Neural cell (in vitro differentiated cells): Measurements from ENCODE around the gene YY1AP1. TPM values are rescaled to one million over a fixed set of nuclear protein-coding genes. Genes with fewer than 3 reads are reported as not detected.
"Not testable (repeated sequence)": the region's sequence is repeated elsewhere in the genome, so short reads cannot be mapped to it uniquely, and the experiment has no call there.

Experiments
- H2AFZ ChIP-seq: fragments of 200-600, 300-800 bp; sonication (generic), shearing (Covaris generic); 2 replicates; pipeline ENCODE4 v1.6.0; 2014; ENCODE audit warnings: low read depth, mild to moderate bottlenecking, antibody characterized with exemption, low read length, moderate library complexity
- H3F3A ChIP-seq: fragments of 200-600 bp; shearing (Covaris generic); 2 replicates; pipeline ENCODE4 v1.6.1; 2016; ENCODE audit warnings: mild to moderate bottlenecking, moderate library complexity, mixed read lengths, antibody characterized with exemption, low read length; ENCODE audit not compliant: insufficient read depth, poor library complexity, severe bottlenecking
- H3K27ac ChIP-seq: fragments of 200-600, 300-800 bp; sonication (generic), shearing (Covaris generic); 2 replicates; pipeline ENCODE4 v1.5.1; 2014; ENCODE audit warnings: mild to moderate bottlenecking, low read length, moderate library complexity
- H3K27me3 ChIP-seq: fragments of 300-800, 200-600 bp; sonication (generic), shearing (Covaris generic); 2 replicates; pipeline ENCODE4 v1.6.0; 2014; ENCODE audit warnings: mild to moderate bottlenecking, low read depth, low read length, moderate library complexity; ENCODE audit not compliant: insufficient read depth
- H3K36me3 ChIP-seq: fragments of 300-800, 200-600 bp; sonication (generic), shearing (Covaris generic); 2 replicates; pipeline ENCODE4 v1.5.1; 2014; ENCODE audit warnings: mild to moderate bottlenecking, antibody characterized with exemption, low read length, moderate library complexity; ENCODE audit not compliant: insufficient read depth
- H3K4me2 ChIP-seq: fragments of 300-800, 200-600 bp; sonication (generic), shearing (Covaris generic); 2 replicates; pipeline ENCODE4 v1.6.0; 2014; ENCODE audit warnings: mild to moderate bottlenecking, low read length
- H3K4me3 ChIP-seq: fragments of 300-800, 200-600 bp; sonication (generic), shearing (Covaris generic); 2 replicates; pipeline ENCODE4 v1.5.1; 2014; ENCODE audit warnings: mild to moderate bottlenecking, low read length, moderate library complexity
- H3K79me2 ChIP-seq: fragments of 200-600 bp; shearing (Covaris generic); replicated peaks from 2 replicates; pipeline ENCODE4 v1.6.0; 2014; ENCODE audit warnings: mild to moderate bottlenecking, low read length, moderate library complexity; ENCODE audit not compliant: insufficient read depth
- H3K9ac ChIP-seq: fragments of 300-800, 200-600 bp; sonication (generic), shearing (Covaris generic); 2 replicates; pipeline ENCODE4 v1.6.1; 2016; ENCODE audit warnings: mild to moderate bottlenecking, low read length, mixed read lengths
- H3K9me2 ChIP-seq: fragments of 200-600 bp; shearing (Covaris generic); 2 replicates; pipeline ENCODE4 v1.6.1; 2016; ENCODE audit warnings: mild to moderate bottlenecking, low read length, mixed read lengths; ENCODE audit not compliant: insufficient read depth
- H3K9me3 ChIP-seq: fragments of 200-600, 300-800 bp; sonication (generic), shearing (Covaris generic); 2 replicates; pipeline ENCODE4 v1.6.1; 2016; ENCODE audit warnings: mild to moderate bottlenecking, mixed run types, low read length, moderate library complexity, mixed read lengths
- H4K20me1 ChIP-seq: fragments of 200-600 bp; shearing (Covaris generic); 2 replicates; pipeline ENCODE4 v1.6.1; 2016; ENCODE audit warnings: mild to moderate bottlenecking, mixed run types; ENCODE audit not compliant: insufficient read depth
- EP300 ChIP-seq: fragments of 450-650 bp; conservative IDR thresholded peaks from 2 replicates; pipeline ENCODE4 v1.6.1; 2014; ENCODE audit warnings: antibody characterized with exemption, mild to moderate bottlenecking, moderate library complexity; ENCODE audit not compliant: poor library complexity, severe bottlenecking
- EZH2 ChIP-seq: fragments of 200-600, 300-800 bp; shearing (Covaris generic), sonication (generic); IDR thresholded peaks from 2 replicates; pipeline ENCODE4 v1.6.1; 2014; ENCODE audit warnings: antibody characterized with exemption, low read length, borderline replicate concordance, mild to moderate bottlenecking; ENCODE audit not compliant: insufficient read depth, poor library complexity, severe bottlenecking
- MXI1 ChIP-seq: fragments of 450-650 bp; conservative IDR thresholded peaks from 2 replicates; pipeline ENCODE4 v1.6.1; 2014; ENCODE audit warnings: antibody characterized with exemption, mild to moderate bottlenecking; ENCODE audit not compliant: poor library complexity, severe bottlenecking
- POLR2AphosphoS5 ChIP-seq: IDR thresholded peaks from 2 replicates; pipeline ENCODE4 v1.6.1; 2012
- RAD21 ChIP-seq: fragments of 450-650 bp; conservative IDR thresholded peaks from 2 replicates; pipeline ENCODE4 v1.6.1; 2014; ENCODE audit warnings: antibody characterized with exemption, mild to moderate bottlenecking, moderate library complexity
- SMC3 ChIP-seq: fragments of 450-650 bp; conservative IDR thresholded peaks from 2 replicates; pipeline ENCODE4 v1.6.1; 2014; ENCODE audit warnings: antibody characterized with exemption, mild to moderate bottlenecking, moderate library complexity; ENCODE audit not compliant: poor library complexity
- TAF1 ChIP-seq: IDR thresholded peaks from 2 replicates; pipeline ENCODE4 v1.6.1; 2012; ENCODE audit warnings: low read depth
- polyA plus RNA-seq: library from polyadenylated mRNA; depleted of rRNA; stranded (reverse); fragments of >200 nt; gene quantifications from 2 replicates; pipeline ENCODE4 v1.2.3, GENCODE V29; 2014
- TF ChIP-seq, protein P1 (sequence below): IDR thresholded peaks from 2 replicates; pipeline ENCODE4 v1.6.1; 2012; ENCODE audit warnings: borderline replicate concordance
- TF ChIP-seq, protein P2 (sequence below): fragments of 450-650 bp; IDR thresholded peaks from 2 replicates; pipeline ENCODE4 v1.5.1; 2014; ENCODE audit warnings: antibody characterized with exemption, mild to moderate bottlenecking, moderate library complexity; ENCODE audit not compliant: poor library complexity, severe bottlenecking

YY1AP1 gene
- polyA plus RNA-seq, 1 donor from 2014 or later = 44.0 TPM

GRCh38 chr1:155645034-155645598, 43.5 kb downstream of the YY1AP1 start:
- no peaks in the 10 kb centered on the region for H3K36me3 ChIP-seq
- H2AFZ ChIP-seq = no peak overlapping the region
- no peak overlapping the region for H3K27ac ChIP-seq
- no peak for TF ChIP-seq MXI1
- TF ChIP-seq SMC3 = no peak
- no peak for TF ChIP-seq TAF1
- no peak for TF ChIP-seq EZH2
- TF ChIP-seq POLR2AphosphoS5 = no peak
- TF ChIP-seq RAD21 = no peak
- TF ChIP-seq, protein P1, sequence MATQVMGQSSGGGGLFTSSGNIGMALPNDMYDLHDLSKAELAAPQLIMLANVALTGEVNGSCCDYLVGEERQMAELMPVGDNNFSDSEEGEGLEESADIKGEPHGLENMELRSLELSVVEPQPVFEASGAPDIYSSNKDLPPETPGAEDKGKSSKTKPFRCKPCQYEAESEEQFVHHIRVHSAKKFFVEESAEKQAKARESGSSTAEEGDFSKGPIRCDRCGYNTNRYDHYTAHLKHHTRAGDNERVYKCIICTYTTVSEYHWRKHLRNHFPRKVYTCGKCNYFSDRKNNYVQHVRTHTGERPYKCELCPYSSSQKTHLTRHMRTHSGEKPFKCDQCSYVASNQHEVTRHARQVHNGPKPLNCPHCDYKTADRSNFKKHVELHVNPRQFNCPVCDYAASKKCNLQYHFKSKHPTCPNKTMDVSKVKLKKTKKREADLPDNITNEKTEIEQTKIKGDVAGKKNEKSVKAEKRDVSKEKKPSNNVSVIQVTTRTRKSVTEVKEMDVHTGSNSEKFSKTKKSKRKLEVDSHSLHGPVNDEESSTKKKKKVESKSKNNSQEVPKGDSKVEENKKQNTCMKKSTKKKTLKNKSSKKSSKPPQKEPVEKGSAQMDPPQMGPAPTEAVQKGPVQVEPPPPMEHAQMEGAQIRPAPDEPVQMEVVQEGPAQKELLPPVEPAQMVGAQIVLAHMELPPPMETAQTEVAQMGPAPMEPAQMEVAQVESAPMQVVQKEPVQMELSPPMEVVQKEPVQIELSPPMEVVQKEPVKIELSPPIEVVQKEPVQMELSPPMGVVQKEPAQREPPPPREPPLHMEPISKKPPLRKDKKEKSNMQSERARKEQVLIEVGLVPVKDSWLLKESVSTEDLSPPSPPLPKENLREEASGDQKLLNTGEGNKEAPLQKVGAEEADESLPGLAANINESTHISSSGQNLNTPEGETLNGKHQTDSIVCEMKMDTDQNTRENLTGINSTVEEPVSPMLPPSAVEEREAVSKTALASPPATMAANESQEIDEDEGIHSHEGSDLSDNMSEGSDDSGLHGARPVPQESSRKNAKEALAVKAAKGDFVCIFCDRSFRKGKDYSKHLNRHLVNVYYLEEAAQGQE = no peak
- no peaks in the 10 kb centered on the region for H3F3A ChIP-seq
- no peaks in the 10 kb centered on the region for H3K79me2 ChIP-seq
- no peak overlapping the region for H3K4me3 ChIP-seq
- no peak overlapping the region for H3K9ac ChIP-seq
- H3K9me2 ChIP-seq = no peaks in the 10 kb centered on the region
- no peak overlapping the region for H3K4me2 ChIP-seq
- no peaks in the 10 kb centered on the region for H3K27me3 ChIP-seq
- peaks cover 10% of the 10 kb centered on the region for H3K9me3 ChIP-seq
- no peaks in the 10 kb centered on the region for H4K20me1 ChIP-seq

DNA sequence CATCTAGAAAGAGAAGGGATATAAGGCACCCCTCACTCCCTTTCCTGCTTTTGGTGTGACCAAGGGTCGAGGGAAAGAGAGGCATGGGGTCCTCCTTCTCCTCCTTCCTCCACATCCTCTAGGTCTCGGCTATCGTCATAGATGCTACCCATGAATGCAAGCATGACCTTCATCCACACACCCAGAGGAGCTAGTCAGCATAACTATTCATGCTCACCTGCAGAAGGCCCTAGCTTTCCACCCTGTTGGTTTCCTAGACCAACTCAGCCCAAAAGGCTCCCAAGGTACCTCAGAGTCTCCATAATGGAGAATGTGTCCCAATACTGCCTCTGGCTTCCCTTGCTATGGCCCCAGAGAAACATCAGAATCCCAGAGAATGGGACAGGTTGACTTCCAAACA, 45.3 kb downstream of the YY1AP1 start:
- H2AFZ ChIP-seq = no peak overlapping the region
- no peaks in the 10 kb centered on the region for H3K9me2 ChIP-seq
- no peak overlapping the region for H3K27ac ChIP-seq
- no peak overlapping the region for H3K9ac ChIP-seq
- H3K4me3 ChIP-seq = no peak overlapping the region
- no peaks in the 10 kb centered on the region for H3K79me2 ChIP-seq
- TF ChIP-seq RAD21 = no peak
- TF ChIP-seq TAF1 = no peak
- TF ChIP-seq SMC3 = no peak
- TF ChIP-seq POLR2AphosphoS5 = no peak
- no peak for TF ChIP-seq MXI1
- TF ChIP-seq, protein P2, sequence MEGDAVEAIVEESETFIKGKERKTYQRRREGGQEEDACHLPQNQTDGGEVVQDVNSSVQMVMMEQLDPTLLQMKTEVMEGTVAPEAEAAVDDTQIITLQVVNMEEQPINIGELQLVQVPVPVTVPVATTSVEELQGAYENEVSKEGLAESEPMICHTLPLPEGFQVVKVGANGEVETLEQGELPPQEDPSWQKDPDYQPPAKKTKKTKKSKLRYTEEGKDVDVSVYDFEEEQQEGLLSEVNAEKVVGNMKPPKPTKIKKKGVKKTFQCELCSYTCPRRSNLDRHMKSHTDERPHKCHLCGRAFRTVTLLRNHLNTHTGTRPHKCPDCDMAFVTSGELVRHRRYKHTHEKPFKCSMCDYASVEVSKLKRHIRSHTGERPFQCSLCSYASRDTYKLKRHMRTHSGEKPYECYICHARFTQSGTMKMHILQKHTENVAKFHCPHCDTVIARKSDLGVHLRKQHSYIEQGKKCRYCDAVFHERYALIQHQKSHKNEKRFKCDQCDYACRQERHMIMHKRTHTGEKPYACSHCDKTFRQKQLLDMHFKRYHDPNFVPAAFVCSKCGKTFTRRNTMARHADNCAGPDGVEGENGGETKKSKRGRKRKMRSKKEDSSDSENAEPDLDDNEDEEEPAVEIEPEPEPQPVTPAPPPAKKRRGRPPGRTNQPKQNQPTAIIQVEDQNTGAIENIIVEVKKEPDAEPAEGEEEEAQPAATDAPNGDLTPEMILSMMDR = no peak
- no peak for TF ChIP-seq EP300
- TF ChIP-seq EZH2 = no peak
- TF ChIP-seq, protein P1 = no peak
- peaks cover 10% of the 10 kb centered on the region for H3K9me3 ChIP-seq
- H3F3A ChIP-seq = no peaks in the 10 kb centered on the region
- no peaks in the 10 kb centered on the region for H3K27me3 ChIP-seq
- H3K4me2 ChIP-seq = no peak overlapping the region
- no peaks in the 10 kb centered on the region for H4K20me1 ChIP-seq
- H3K36me3 ChIP-seq = no peaks in the 10 kb centered on the region

- H3K79me2 ChIP-seq, H3F3A ChIP-seq, H3K9me2 ChIP-seq, H3K9ac ChIP-seq, H3K27me3 ChIP-seq, H3K4me3 ChIP-seq, H2AFZ ChIP-seq, H3K36me3 ChIP-seq, H4K20me1 ChIP-seq, H3K27ac ChIP-seq, H3K4me2 ChIP-seq: not testable (repeated sequence)
- peaks cover 10% of the 10 kb centered on the region for H3K9me3 ChIP-seq
Observed at GRCh38 chr1:155642559-155643180, 45.9 kb downstream of the YY1AP1 start.
